ENCODE measurements around the gene THRA. TPM values are rescaled to one million over a fixed set of nuclear protein-coding genes. Genes with fewer than 3 reads are reported as not detected.

Gene THRA
- total RNA-seq, 1 experiment from 2014 or later: 29.3 TPM

- no peaks in the 10 kb centered on the region for H3K9me3 Mint-ChIP-seq (ENCODE audit: unreplicated experiment)
- H3K27me3 Mint-ChIP-seq (ENCODE audit: insufficient read depth, unreplicated experiment): no peaks in the 10 kb centered on the region
- no peaks in the 10 kb centered on the region for H3K9me3 ChIP-seq
- H3K4me1 Mint-ChIP-seq (ENCODE audit: low read depth, unreplicated experiment): peaks cover 42% of the 10 kb centered on the region
- H3K36me3 ChIP-seq (ENCODE audit: control insufficient read depth, insufficient read depth, low read length): no peaks in the 10 kb centered on the region
- H3K36me3 Mint-ChIP-seq (ENCODE audit: insufficient read depth, unreplicated experiment): peaks cover 28% of the 10 kb centered on the region
- H3K4me3 Mint-ChIP-seq (ENCODE audit: unreplicated experiment): no peak overlapping the region
- intact Hi-C loops (cut with micrococcal nuclease; ENCODE audit: unreplicated experiment): no loop called here
- peak overlapping the region; percentile 64 for H3K27ac Mint-ChIP-seq (ENCODE audit: unreplicated experiment)
- H3K27me3 ChIP-seq (replicated peaks; ENCODE audit: control insufficient read depth, insufficient read depth, low read length): no peaks in the 10 kb centered on the region
- no TSS peak for BruUV-seq (replicated peaks)
- H3K4me1 ChIP-seq: peaks cover 47% of the 10 kb centered on the region
- ChIA-PET CTCF (interaction anchor here (0.5 to 1.5 kb wide), 13 partner anchors 8 to 214 kb away, joined by 3 to 16 read pairs (median 3); partner anchors contain the start of gene MSL1), POLR2A (interaction anchor here (0.6 to 6.3 kb wide), 3 partner anchors 10 to 73 kb away, joined by 3 to 166 read pairs (median 5); no protein-coding TSS in a partner anchor)
- no peak for TF ChIP-seq CTCF (IDR thresholded peaks at IDR 0.05; ENCODE audit: insufficient read depth in 1 of 2, low read depth in 1 of 2, low read length in 1 of 2, severe bottlenecking in 1 of 2, unreplicated experiment in 1 of 2)
- H3K4me3 ChIP-seq (ENCODE audit: low read depth, low read length): no peak overlapping the region
- DNase-seq: peak; percentile 39 to 65
Measured at GRCh38 chr17:40103071-40103661, 40.4 kb downstream of the THRA start.

- ChIA-PET CTCF (interaction anchor here (0.5 to 1.5 kb wide), 9 partner anchors 8 to 213 kb away, joined by 3 to 16 read pairs (median 3); partner anchors contain the start of gene MSL1), POLR2A (interaction anchor here (6.3 kb wide), 1 partner anchor 9 kb away, joined by 166 read pairs; no protein-coding TSS in a partner anchor)
- H3K4me1 Mint-ChIP-seq (ENCODE audit: low read depth, unreplicated experiment): peaks cover 38% of the 10 kb centered on the region
- no peaks in the 10 kb centered on the region for H3K9me3 ChIP-seq
- peaks cover 22% of the 10 kb centered on the region for H3K36me3 Mint-ChIP-seq (ENCODE audit: insufficient read depth, unreplicated experiment)
- H3K4me3 Mint-ChIP-seq (ENCODE audit: unreplicated experiment): no peak overlapping the region
- H3K4me3 ChIP-seq (ENCODE audit: low read depth, low read length): no peak overlapping the region
- H3K4me1 ChIP-seq: peaks cover 46% of the 10 kb centered on the region
- no peak for DNase-seq
- H3K27ac Mint-ChIP-seq (ENCODE audit: unreplicated experiment): peak overlapping the region; percentile 64
- H3K36me3 ChIP-seq (ENCODE audit: control insufficient read depth, insufficient read depth, low read length): no peaks in the 10 kb centered on the region
- H3K9me3 Mint-ChIP-seq (ENCODE audit: unreplicated experiment): no peaks in the 10 kb centered on the region
- BruUV-seq (replicated peaks): no TSS peak
- no peak for TF ChIP-seq CTCF (IDR thresholded peaks at IDR 0.05; ENCODE audit: insufficient read depth in 1 of 2, low read depth in 1 of 2, low read length in 1 of 2, severe bottlenecking in 1 of 2, unreplicated experiment in 1 of 2)
- no peaks in the 10 kb centered on the region for H3K27me3 ChIP-seq (replicated peaks; ENCODE audit: control insufficient read depth, insufficient read depth, low read length)
- H3K27me3 Mint-ChIP-seq (ENCODE audit: insufficient read depth, unreplicated experiment): no peaks in the 10 kb centered on the region
- intact Hi-C loops (cut with micrococcal nuclease; ENCODE audit: unreplicated experiment): no loop called here
Measured at GRCh38 chr17:40103688-40104087, 40.9 kb downstream of the THRA start.

GRCh38 chr17:40104594-40105486 lies 42.1 kb downstream of the THRA start:
- H3K4me1 Mint-ChIP-seq (ENCODE audit: low read depth, unreplicated experiment): peaks cover 40% of the 10 kb centered on the region
- no peak for TF ChIP-seq CTCF (IDR thresholded peaks at IDR 0.05; ENCODE audit: insufficient read depth in 1 of 2, low read depth in 1 of 2, low read length in 1 of 2, severe bottlenecking in 1 of 2, unreplicated experiment in 1 of 2)
- Histone ChIP-seq H3K27me3 (replicated peaks; ENCODE audit: control insufficient read depth, insufficient read depth, low read length) (no peaks in the 10 kb centered on the region), H3K4me3 (ENCODE audit: low read depth, low read length) (no peak overlapping the region), H3K36me3 (ENCODE audit: control insufficient read depth, insufficient read depth, low read length) (no peaks in the 10 kb centered on the region), H3K4me1 (peaks cover 50% of the 10 kb centered on the region), H3K9me3 (no peaks in the 10 kb centered on the region)
- H3K27me3 Mint-ChIP-seq (ENCODE audit: insufficient read depth, unreplicated experiment): no peaks in the 10 kb centered on the region
- no peaks in the 10 kb centered on the region for H3K9me3 Mint-ChIP-seq (ENCODE audit: unreplicated experiment)
- BruUV-seq (replicated peaks): no TSS peak
- POLR2A ChIA-PET: interaction anchor here (0.6 kb wide), 1 partner anchor 71 kb away, joined by 3 read pairs; no protein-coding TSS in a partner anchor
- no peak overlapping the region for H3K27ac Mint-ChIP-seq (ENCODE audit: unreplicated experiment)
- CTCF ChIA-PET: interaction anchor here (0.7 kb wide), 1 partner anchor 61 kb away, joined by 3 read pairs; no protein-coding TSS in a partner anchor
- H3K36me3 Mint-ChIP-seq (ENCODE audit: insufficient read depth, unreplicated experiment): peaks cover 14% of the 10 kb centered on the region
- intact Hi-C loops (cut with micrococcal nuclease; ENCODE audit: unreplicated experiment): no loop called here
- no peak overlapping the region for H3K4me3 Mint-ChIP-seq (ENCODE audit: unreplicated experiment)
- no peak for DNase-seq

Data from Caco-2 (cell line).